HL-60/S4 treated with retinoic acid at 250 ng/mL for 4 days and 3 days (cell line): ENCODE measurements around the gene CLCNKA.
"Not testable (repeated sequence)": the region's sequence is repeated elsewhere in the genome, so short reads cannot be mapped to it uniquely, and the experiment has no call there.

Experiments used
- in situ Hi-C: fragments of 300-500 bp; cut with MboI; formaldehyde crosslinking; loops from 2 replicates; pipeline ENCODE4 v1.7.0; 2022; ENCODE audit warnings: low sequenced_read_pairs

The CLCNKA gene

DNA sequence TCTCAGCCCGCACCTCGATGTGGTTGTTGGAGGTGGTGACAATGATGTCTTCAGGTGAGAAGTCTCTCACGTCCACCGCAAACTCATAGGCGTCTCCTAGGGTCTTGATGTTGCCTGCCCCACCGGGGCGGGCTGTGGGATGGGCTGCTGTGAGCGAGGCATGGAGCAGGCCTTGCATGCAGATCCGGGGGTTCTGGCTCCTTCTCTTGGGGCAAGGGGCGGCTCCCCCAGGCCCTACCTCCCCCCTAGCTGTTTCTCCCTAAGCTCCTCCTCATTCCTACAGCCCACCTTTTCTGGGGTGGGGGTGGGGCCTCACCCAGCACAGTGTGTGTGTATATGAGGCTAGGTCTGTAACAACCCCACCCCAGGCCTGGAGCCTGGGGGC is 4.8 kb upstream of the CLCNKA start:
- in situ Hi-C loops = no loop called here

- in situ Hi-C loops = no loop called here
These were observed 4.2 kb upstream of the CLCNKA start, which contains the start of gene HSPB7 for GRCh38 chr1:16017461-16018303. HSPB7 (minus strand) TSS chr1:16018043; CDS start chr1:16017963, 80 bp downstream.

GRCh38 chr1:16018308-16018707 is 3.5 kb upstream of the CLCNKA start:
- in situ Hi-C loops = no loop called here

GRCh38 chr1:16018749-16019643 is 2.8 kb upstream of the CLCNKA start:
- in situ Hi-C loops = no loop called here

DNA sequence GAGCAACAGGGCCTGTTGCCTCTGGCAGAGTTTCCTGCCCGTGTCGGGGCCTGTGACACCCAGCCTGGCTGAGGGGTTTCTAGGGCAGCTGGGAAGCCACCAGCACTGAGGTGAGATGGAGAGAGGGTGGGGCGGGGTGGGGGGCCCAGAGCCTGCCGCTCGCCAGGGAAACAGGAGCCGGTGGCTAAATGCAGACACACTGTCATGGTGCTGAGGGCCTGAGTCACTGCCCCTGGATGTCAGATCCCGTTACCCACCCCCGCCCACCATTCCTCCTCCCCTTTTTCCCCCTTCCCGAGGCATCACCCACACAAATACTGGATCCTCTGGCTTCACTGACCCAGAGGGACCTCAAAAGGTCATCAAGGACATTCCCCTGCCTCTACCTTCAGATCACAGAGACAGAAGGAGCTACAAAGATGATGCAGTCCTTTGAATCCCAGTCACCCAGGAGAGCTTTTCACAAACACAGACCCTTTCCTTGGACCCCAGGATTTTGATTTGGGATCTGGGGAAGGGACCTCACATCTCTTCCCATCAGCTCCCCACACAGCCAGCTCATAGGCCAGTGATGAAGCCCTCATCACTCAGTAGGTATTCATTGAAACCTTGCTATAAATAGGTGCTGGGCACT is 2.1 kb upstream of the CLCNKA start:
- in situ Hi-C loops = no loop called here

GRCh38 chr1:16020325-16020724 is 1.5 kb upstream of the CLCNKA start:
- in situ Hi-C loops = no loop called here

DNA sequence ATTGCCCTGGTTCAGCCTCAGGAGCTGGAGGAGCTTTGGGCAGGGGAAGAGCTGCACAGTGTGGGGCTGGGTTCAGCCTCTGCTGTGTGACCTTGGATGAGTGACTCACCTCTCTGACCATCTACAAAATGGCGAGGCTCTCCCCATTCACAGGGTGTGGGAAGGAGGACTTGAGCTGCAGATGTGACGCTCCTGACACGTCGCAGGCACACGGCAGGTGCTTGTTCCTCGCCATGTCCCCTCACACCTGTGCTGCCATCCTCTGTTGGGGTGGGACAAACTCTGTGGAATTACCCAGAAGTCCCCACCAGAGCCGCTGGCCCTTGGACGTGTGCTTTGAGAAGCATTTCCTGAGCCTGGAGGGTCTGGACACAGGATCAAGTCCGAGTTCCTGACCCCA is 958 bp upstream of the CLCNKA start:
- in situ Hi-C loops = not testable (repeated sequence)

DNA sequence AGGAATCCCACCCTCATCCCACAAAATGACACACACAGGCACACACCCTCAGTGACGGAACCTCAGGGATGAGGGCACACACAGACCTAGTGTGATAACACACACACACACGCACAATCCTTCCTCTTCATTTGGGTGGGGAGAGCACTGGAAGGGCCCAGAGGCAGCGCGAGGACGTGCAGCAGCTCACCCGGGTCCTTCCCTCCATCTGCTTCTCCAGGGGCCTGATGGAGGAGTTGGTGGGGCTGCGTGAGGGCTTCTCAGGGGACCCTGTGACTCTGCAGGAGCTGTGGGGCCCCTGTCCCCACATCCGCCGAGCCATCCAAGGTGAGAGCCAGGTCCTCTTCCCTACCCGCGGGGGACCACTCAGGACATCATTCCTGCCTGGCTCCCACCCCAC is 557 bp downstream of the CLCNKA start:
- in situ Hi-C loops = no loop called here

DNA sequence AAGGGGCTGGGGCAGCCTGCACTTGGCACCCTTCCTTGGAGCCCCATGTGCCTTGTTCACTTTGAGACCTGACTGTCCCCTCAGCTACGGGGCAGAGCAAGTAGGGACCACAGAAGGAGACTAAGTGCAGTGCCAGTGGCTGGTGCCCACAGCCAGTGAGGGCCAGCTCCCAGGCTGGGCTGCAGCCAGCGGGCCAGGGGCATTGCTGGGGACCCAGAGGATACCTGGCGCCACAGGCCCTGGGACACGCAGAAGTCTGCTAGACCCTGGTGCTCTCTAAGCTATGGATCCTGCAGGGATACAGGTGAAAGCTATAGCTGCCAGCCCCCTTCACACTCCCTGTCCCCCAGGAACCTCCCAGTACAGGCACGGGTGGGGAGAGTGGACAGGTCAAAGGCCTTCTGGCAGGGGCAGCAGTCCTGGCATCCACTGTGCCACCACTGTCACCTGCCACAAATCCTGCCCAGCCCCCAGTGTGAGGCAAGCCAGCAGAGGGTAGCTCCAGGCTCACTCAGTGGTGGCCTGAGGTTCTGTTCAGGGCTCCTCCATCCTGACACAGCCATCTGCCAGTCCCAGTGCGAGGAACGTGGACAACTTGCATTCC is 1.3 kb downstream of the CLCNKA start:
- in situ Hi-C loops = no loop called here

- in situ Hi-C loops = not testable (repeated sequence)
These were observed 4.5 kb downstream of the CLCNKA start for GRCh38 chr1:16026302-16026701.

- in situ Hi-C loops = no loop called here
These were observed 5.1 kb downstream of the CLCNKA start for GRCh38 chr1:16026723-16027484.

GRCh38 chr1:16028237-16029002 is 6.6 kb downstream of the CLCNKA start:
- in situ Hi-C loops = no loop called here

DNA sequence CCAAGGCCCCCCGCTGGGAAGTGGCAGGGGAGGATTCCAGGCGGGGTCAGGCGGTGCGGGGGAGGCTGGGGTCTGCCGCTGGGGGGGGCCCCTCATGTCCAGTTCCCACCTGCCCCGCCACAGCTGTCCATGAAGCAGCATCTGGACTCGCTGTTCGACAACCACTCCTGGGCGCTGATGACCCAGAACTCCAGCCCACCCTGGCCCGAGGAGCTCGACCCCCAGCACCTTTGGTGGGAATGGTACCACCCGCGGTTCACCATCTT is 7.1 kb downstream of the CLCNKA start:
- in situ Hi-C loops = not testable (repeated sequence)

DNA sequence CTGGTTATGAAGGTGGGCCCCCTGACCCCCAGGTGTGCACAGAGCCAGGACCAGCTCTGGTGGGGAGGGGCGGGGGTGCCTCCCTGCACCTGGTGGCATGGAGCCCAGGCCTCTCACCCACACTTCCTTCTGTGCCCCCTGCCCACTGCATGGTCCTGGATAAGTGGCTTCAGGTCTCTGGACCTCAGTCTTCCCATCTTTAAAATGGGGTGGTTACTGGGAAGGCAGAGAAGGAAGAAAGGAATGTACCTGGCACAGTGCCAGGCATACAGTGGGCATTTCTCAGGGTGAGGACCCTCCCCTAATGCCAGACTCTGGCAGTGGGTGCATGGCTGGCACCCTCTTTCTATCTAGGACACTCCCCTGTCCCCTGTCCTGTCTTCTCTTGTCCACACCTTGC is 7.5 kb downstream of the CLCNKA start:
- in situ Hi-C loops = no loop called here

DNA sequence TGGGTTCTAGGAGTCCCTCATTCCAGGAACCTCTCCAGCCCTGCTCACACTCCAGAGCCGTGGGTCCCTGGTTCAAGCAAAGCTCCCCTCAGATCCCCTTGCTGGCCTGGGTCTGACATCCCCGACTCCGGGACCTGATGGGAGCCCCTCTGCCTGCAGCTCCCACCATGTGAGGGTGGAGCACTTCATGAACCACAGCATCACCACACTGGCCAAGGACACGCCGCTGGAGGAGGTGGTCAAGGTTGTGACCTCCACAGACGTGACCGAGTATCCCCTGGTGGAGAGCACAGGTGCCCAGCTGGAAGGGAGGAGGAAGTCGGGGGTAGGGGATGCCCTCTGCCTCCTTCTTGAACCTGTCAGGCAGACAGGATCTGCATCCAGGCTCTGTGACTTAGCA is 9.7 kb downstream of the CLCNKA start:
- in situ Hi-C loops = no loop called here

DNA sequence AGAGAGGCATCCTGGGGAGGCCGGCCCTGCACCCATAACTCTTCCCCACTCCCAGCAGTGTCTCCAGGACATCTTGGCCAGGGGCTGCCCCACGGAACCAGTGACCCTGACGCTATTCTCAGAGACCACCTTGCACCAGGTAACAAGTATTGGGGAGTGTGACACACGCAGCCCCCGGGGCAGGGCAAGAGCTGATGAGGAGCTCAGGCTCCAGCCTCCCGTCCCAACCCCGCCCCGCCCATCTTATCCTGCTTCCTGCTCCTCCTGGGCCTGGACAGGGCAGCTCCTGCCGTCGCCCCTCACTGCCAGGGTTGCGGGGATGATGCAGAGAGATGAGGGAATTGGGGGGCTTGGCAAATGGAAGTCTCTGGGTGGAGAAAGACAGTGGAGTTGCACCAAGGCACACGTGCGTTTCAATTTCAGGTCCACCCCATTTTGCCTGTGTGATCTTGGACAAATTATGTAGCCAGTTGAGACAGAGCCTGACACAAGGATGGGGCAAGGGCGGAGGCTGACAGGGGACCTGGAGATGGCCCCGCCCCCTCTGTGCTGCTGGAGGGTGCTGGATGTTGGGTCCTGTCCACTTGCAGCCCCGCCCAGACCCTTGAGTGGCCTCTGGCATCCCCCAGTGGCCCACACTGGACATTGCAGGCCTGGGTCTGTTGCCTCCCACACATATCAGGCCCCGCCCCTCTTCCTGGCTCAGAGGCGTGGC is 10.7 kb downstream of the CLCNKA start:
- in situ Hi-C loops = no loop called here

DNA sequence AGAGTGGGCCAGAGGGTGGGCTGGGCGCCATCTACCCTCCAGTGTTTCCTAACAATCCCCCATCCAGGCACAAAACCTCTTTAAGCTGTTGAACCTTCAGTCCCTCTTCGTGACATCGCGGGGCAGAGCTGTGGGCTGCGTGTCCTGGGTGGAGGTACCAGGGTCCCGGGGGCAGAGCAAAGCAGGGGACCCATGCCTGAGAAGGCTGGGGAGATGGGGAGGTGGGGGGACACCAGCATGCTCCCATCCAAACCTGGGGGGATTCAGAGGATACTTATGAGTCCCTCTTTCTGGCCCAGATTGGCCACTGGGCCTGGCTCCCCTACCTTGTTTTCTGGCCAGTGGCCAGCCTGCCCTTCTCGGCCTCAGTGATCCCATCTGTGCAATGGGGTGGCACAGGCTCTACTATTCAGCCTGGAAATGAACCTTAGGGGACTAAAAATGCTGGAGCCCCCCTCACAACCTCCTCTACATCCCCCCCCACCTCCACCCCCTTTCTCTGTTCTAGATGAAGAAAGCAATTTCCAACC is 11.3 kb downstream of the CLCNKA start:
- in situ Hi-C loops = not testable (repeated sequence)

DNA sequence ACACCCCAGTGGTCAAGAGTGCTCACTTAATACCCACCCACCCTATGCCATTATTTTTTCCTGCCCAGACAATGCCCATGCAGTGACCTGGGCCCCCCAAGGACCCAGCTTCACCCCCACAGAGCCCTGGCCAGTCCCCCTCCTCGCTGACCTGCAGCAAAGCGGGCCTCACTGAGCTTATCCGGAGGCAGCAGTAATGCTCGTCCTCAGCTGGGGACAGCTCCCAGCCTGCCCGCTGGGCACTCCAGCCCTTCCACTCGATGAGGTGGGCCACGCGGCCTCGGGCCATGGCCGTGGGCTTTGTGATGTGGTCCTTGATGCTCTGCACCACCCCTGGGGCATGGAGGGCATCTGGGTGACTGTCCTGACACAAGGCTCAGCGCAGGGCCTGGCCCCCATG is 14.6 kb downstream of the CLCNKA start:
- in situ Hi-C loops = not testable (repeated sequence)

GRCh38 chr1:16038620-16038912 is 16.7 kb downstream of the CLCNKA start:
- in situ Hi-C loops = no loop called here
